Measurements from ENCODE around the gene AUTS2. TPM values are rescaled to one million over a fixed set of nuclear protein-coding genes. Genes with fewer than 3 reads are reported as not detected.

The AUTS2 gene
- total RNA-seq, 1 experiment from 2014 or later = 50.0 TPM

GRCh38 chr7:70457482-70457881 lies 859.2 kb downstream of the AUTS2 start:
- no peak for DNase-seq (ENCODE audit: low spot score)
- Mint-ChIP-seq H3K9me3 (no peaks in the 10 kb centered on the region), H3K4me1 (peaks cover 10% of the 10 kb centered on the region), H3K4me3 (no peak overlapping the region), H3K27me3 (ENCODE audit: low read depth) (no peaks in the 10 kb centered on the region; the same call in 1 of the 2 replicates), H3K27ac (no peak overlapping the region), H3K36me3 (no peaks in the 10 kb centered on the region)
- TF ChIP-seq, protein P1, sequence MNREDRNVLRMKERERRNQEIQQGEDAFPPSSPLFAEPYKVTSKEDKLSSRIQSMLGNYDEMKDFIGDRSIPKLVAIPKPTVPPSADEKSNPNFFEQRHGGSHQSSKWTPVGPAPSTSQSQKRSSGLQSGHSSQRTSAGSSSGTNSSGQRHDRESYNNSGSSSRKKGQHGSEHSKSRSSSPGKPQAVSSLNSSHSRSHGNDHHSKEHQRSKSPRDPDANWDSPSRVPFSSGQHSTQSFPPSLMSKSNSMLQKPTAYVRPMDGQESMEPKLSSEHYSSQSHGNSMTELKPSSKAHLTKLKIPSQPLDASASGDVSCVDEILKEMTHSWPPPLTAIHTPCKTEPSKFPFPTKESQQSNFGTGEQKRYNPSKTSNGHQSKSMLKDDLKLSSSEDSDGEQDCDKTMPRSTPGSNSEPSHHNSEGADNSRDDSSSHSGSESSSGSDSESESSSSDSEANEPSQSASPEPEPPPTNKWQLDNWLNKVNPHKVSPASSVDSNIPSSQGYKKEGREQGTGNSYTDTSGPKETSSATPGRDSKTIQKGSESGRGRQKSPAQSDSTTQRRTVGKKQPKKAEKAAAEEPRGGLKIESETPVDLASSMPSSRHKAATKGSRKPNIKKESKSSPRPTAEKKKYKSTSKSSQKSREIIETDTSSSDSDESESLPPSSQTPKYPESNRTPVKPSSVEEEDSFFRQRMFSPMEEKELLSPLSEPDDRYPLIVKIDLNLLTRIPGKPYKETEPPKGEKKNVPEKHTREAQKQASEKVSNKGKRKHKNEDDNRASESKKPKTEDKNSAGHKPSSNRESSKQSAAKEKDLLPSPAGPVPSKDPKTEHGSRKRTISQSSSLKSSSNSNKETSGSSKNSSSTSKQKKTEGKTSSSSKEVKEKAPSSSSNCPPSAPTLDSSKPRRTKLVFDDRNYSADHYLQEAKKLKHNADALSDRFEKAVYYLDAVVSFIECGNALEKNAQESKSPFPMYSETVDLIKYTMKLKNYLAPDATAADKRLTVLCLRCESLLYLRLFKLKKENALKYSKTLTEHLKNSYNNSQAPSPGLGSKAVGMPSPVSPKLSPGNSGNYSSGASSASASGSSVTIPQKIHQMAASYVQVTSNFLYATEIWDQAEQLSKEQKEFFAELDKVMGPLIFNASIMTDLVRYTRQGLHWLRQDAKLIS (CRISPR knock-in tag; IDR thresholded peaks at IDR 0.05; ENCODE audit: borderline replicate concordance) = no peak
- no peak for TF ChIP-seq NR3C1 (CRISPR knock-in tag; conservative IDR thresholded peaks at IDR 0.05; ENCODE audit: low read depth)
- no peak for TF ChIP-seq TCF7 (CRISPR knock-in tag; IDR thresholded peaks at IDR 0.05; ENCODE audit: low read depth)
- TF ChIP-seq JUN (CRISPR knock-in tag; IDR thresholded peaks at IDR 0.05) = no peak
- TF ChIP-seq ZNF219 (CRISPR knock-in tag; IDR thresholded peaks at IDR 0.05; ENCODE audit: borderline replicate concordance) = no peak
- TF ChIP-seq, protein P2, sequence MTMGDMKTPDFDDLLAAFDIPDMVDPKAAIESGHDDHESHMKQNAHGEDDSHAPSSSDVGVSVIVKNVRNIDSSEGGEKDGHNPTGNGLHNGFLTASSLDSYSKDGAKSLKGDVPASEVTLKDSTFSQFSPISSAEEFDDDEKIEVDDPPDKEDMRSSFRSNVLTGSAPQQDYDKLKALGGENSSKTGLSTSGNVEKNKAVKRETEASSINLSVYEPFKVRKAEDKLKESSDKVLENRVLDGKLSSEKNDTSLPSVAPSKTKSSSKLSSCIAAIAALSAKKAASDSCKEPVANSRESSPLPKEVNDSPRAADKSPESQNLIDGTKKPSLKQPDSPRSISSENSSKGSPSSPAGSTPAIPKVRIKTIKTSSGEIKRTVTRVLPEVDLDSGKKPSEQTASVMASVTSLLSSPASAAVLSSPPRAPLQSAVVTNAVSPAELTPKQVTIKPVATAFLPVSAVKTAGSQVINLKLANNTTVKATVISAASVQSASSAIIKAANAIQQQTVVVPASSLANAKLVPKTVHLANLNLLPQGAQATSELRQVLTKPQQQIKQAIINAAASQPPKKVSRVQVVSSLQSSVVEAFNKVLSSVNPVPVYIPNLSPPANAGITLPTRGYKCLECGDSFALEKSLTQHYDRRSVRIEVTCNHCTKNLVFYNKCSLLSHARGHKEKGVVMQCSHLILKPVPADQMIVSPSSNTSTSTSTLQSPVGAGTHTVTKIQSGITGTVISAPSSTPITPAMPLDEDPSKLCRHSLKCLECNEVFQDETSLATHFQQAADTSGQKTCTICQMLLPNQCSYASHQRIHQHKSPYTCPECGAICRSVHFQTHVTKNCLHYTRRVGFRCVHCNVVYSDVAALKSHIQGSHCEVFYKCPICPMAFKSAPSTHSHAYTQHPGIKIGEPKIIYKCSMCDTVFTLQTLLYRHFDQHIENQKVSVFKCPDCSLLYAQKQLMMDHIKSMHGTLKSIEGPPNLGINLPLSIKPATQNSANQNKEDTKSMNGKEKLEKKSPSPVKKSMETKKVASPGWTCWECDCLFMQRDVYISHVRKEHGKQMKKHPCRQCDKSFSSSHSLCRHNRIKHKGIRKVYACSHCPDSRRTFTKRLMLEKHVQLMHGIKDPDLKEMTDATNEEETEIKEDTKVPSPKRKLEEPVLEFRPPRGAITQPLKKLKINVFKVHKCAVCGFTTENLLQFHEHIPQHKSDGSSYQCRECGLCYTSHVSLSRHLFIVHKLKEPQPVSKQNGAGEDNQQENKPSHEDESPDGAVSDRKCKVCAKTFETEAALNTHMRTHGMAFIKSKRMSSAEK (CRISPR knock-in tag; IDR thresholded peaks at IDR 0.05; ENCODE audit: borderline replicate concordance) = no peak
- TF ChIP-seq ESRRA (CRISPR knock-in tag; IDR thresholded peaks at IDR 0.05; ENCODE audit: borderline replicate concordance) = no peak
- TF ChIP-seq PRDM15 (CRISPR knock-in tag; IDR thresholded peaks at IDR 0.05) = no peak
- TF ChIP-seq KAT7 (CRISPR knock-in tag; IDR thresholded peaks at IDR 0.05; ENCODE audit: borderline replicate concordance) = no peak
- no peak for TF ChIP-seq CBFB (CRISPR knock-in tag; IDR thresholded peaks at IDR 0.05; ENCODE audit: low read depth)
- TF ChIP-seq RELA (CRISPR knock-in tag; IDR thresholded peaks at IDR 0.05; ENCODE audit: borderline replicate concordance) = no peak
- no peak for TF ChIP-seq E2F1 (CRISPR knock-in tag; IDR thresholded peaks at IDR 0.05)
- TF ChIP-seq, protein P3, sequence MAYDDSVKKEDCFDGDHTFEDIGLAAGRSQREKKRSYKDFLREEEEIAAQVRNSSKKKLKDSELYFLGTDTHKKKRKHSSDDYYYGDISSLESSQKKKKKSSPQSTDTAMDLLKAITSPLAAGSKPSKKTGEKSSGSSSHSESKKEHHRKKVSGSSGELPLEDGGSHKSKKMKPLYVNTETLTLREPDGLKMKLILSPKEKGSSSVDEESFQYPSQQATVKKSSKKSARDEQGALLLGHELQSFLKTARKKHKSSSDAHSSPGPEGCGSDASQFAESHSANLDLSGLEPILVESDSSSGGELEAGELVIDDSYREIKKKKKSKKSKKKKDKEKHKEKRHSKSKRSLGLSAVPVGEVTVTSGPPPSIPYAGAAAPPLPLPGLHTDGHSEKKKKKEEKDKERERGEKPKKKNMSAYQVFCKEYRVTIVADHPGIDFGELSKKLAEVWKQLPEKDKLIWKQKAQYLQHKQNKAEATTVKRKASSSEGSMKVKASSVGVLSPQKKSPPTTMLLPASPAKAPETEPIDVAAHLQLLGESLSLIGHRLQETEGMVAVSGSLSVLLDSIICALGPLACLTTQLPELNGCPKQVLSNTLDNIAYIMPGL (CRISPR knock-in tag; IDR thresholded peaks at IDR 0.05) = no peak
- TF ChIP-seq GTF2I (CRISPR knock-in tag; conservative IDR thresholded peaks at IDR 0.05) = no peak
- TF ChIP-seq NFYB (CRISPR knock-in tag; conservative IDR thresholded peaks at IDR 0.05; ENCODE audit: low read depth) = no peak
- no peak for TF ChIP-seq ZNF263 (CRISPR knock-in tag; IDR thresholded peaks at IDR 0.05; ENCODE audit: low read depth)
- TF ChIP-seq, protein P4, sequence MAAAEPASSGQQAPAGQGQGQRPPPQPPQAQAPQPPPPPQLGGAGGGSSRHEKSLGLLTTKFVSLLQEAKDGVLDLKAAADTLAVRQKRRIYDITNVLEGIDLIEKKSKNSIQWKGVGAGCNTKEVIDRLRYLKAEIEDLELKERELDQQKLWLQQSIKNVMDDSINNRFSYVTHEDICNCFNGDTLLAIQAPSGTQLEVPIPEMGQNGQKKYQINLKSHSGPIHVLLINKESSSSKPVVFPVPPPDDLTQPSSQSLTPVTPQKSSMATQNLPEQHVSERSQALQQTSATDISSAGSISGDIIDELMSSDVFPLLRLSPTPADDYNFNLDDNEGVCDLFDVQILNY (CRISPR knock-in tag; IDR thresholded peaks at IDR 0.05) = no peak
- no peak for TF ChIP-seq SMAD3 (CRISPR knock-in tag; IDR thresholded peaks at IDR 0.05; ENCODE audit: borderline replicate concordance)
- TF ChIP-seq PREB (CRISPR knock-in tag; IDR thresholded peaks at IDR 0.05; ENCODE audit: borderline replicate concordance) = no peak
- CTCF ChIA-PET = no interaction called here
- ATAC-seq = no peak
- POLR2A ChIA-PET = no interaction called here
